ENCODE measurements around the gene AKT1S1.

- TF ChIP-seq CHD2 (IDR thresholded peaks at IDR 0.05; ENCODE audit: low read depth, low read length) (no peak), BRCA1 (CRISPR knock-in tag; IDR thresholded peaks at IDR 0.05) (no peak), ELF4 (CRISPR knock-in tag; IDR thresholded peaks at IDR 0.05; ENCODE audit: borderline replicate concordance) (no peak), ZNF687 (CRISPR knock-in tag; IDR thresholded peaks at IDR 0.05) (no peak), POLR2A (IDR thresholded peaks at IDR 0.05; ENCODE audit: insufficient read depth in 1 of 2, low read depth in 2 of 2, low read length in 2 of 2) (no peak), NFRKB (IDR thresholded peaks at IDR 0.05) (no peak), CBX5 (CRISPR knock-in tag; IDR thresholded peaks at IDR 0.05; ENCODE audit: borderline replicate concordance) (no peak), ZBTB39 (CRISPR knock-in tag; IDR thresholded peaks at IDR 0.05) (no peak), ZBTB20 (CRISPR knock-in tag; IDR thresholded peaks at IDR 0.05; ENCODE audit: borderline replicate concordance, low read depth) (no peak), HMGA1 (CRISPR knock-in tag; conservative IDR thresholded peaks at IDR 0.05) (no peak), JUN (CRISPR knock-in tag; IDR thresholded peaks at IDR 0.05) (no peak), TCF7L2 (IDR thresholded peaks at IDR 0.05; ENCODE audit: low read depth, low read length) (no peak), DPF2 (CRISPR knock-in tag; IDR thresholded peaks at IDR 0.05; ENCODE audit: borderline replicate concordance, low read depth) (no peak)
Observed at GRCh38 chr19:49849433-49850220, 27.5 kb downstream of the AKT1S1 start.
